Caco-2 (cell line): ENCODE measurements around the gene HOXD8. TPM values are rescaled to one million over a fixed set of nuclear protein-coding genes. Genes with fewer than 3 reads are reported as not detected.

ENCODE experiments used
- BruUV-seq: library from RNA; stranded (reverse); fragments of 400-500 nt; replicated peaks from 2 replicates; lab custom pipeline; 2021; lab: Mats Ljungman, UMichigan
- CTCF ChIA-PET: fragments of 300-600 bp; sonication (Branson Sonifier 250); formaldehyde crosslinking; loops from one replicate; lab custom pipeline; 2022; ENCODE audit warnings: antibody characterized with exemption; lab: Charles Lee
- POLR2A ChIA-PET: fragments of 300-600 bp; sonication (Branson Sonifier 250); formaldehyde crosslinking; loops from one replicate; lab custom pipeline; 2022; ENCODE audit warnings: antibody characterized with exemption; lab: Charles Lee
- DNase-seq, 2 experiments: peaks; one replicate each; pipeline versions ENCODE4 v3.0.0 to v3.0.0-alpha.2; 2020 to 2022
- H3K27me3 ChIP-seq: replicated peaks from 2 replicates; pipeline ENCODE4 v1.6.0; 2011; ENCODE audit warnings: low read length; ENCODE audit not compliant: control insufficient read depth, insufficient read depth
- H3K36me3 ChIP-seq: 2 replicates; pipeline ENCODE4 v1.5.1; 2011; ENCODE audit warnings: low read length; ENCODE audit not compliant: control insufficient read depth, insufficient read depth
- H3K4me1 ChIP-seq: fragments of 250-450 bp; sonication (Bioruptor Pico); 2 replicates; pipeline ENCODE4 v1.5.1; 2020; ENCODE audit warnings: mild to moderate bottlenecking
- H3K4me3 ChIP-seq: 2 replicates; pipeline ENCODE4 v1.5.1; 2011; ENCODE audit warnings: low read depth, mild to moderate bottlenecking, control low read depth, low read length
- H3K9me3 ChIP-seq: fragments of 250-450 bp; sonication (Bioruptor Pico); 2 replicates; pipeline ENCODE4 v1.5.1; 2020; ENCODE audit warnings: mild to moderate bottlenecking, moderate library complexity
- H3K27ac Mint-ChIP-seq: one replicate; pipeline ENCODE4 v1.8.0; 2022; ENCODE audit warnings: mixed read lengths; ENCODE audit not compliant: unreplicated experiment
- H3K27me3 Mint-ChIP-seq: one replicate; pipeline ENCODE4 v1.8.0; 2022; ENCODE audit warnings: mixed read lengths; ENCODE audit not compliant: insufficient read depth, unreplicated experiment
- H3K36me3 Mint-ChIP-seq: one replicate; pipeline ENCODE4 v1.8.0; 2022; ENCODE audit warnings: mild to moderate bottlenecking, mixed read lengths; ENCODE audit not compliant: insufficient read depth, unreplicated experiment
- H3K4me1 Mint-ChIP-seq: one replicate; pipeline ENCODE4 v1.8.0; 2022; ENCODE audit warnings: low read depth, mixed read lengths; ENCODE audit not compliant: unreplicated experiment
- H3K4me3 Mint-ChIP-seq: one replicate; pipeline ENCODE4 v1.8.0; 2022; ENCODE audit warnings: mild to moderate bottlenecking, moderate library complexity, mixed read lengths; ENCODE audit not compliant: unreplicated experiment
- H3K9me3 Mint-ChIP-seq: one replicate; pipeline ENCODE4 v1.8.0; 2022; ENCODE audit warnings: mixed read lengths; ENCODE audit not compliant: unreplicated experiment
- intact Hi-C: fragments of 100-400 bp; cut with micrococcal nuclease; formaldehyde crosslinking; loops from one replicate; pipeline ENCODE4 v1.10.0; 2022; ENCODE audit not compliant: unreplicated experiment
- total RNA-seq: library from RNA; stranded (reverse); gene quantifications from 2 replicates; pipeline ENCODE4 v1.2.3, GENCODE V29; 2022
- TF ChIP-seq, protein P1 (sequence below), 2 experiments: fragments of 200-600 bp in 1 of 2; IDR thresholded peaks; 1 replicate in 1 of 2; 2 replicates in 1 of 2; pipeline versions ENCODE4 v1.5.1 to v1.8.0; 2011 to 2022; ENCODE audit warnings: antibody characterized with exemption in 1 of 2, control low read depth in 1 of 2, inconsistent platforms in 1 of 2, low read depth in 1 of 2, low read length in 1 of 2, mild to moderate bottlenecking in 1 of 2, moderate library complexity in 1 of 2; ENCODE audit not compliant: insufficient read depth in 1 of 2, severe bottlenecking in 1 of 2, unreplicated experiment in 1 of 2

The HOXD8 gene
- total RNA-seq, 1 experiment from 2014 or later, result not detected

DNA sequence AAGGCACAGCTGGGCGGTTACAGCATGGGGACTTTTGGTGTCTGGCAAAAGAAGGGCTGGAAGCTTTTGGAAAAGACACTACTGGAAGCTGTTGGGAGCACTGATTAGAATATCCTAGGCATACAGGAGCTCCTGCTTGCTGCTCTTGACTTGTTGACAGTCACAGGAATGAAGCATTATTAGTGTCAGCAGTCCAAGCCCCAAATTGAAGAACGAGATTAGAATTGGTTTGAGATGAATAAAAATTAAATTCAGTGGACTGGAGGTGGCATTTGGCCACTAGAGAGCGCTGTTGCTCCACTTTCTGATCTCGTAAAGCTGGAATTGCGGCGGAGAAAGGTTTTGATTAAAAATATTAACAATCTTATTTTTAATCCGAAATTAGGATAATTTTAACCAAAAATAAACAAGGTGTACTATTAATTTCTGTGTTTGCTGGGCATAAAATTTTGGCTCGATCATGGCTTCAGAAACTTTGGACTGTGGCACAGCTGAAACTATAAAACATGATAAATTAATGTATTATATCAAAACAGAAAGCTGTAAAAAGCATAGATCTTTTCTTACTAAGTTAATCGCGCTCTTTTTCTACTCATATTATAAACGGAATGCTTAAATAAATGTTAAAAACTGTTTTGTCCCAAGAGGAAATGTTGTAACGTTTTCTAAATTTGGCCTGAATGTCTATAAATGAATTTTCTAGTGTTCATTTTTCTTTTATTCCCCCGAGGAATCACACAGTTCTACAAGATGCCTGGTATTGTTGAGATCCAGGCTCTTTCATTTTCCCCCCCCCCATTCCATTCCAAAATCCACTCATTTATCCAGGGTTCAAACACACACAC, 2.4 kb upstream of the HOXD8 start:
- no TSS peak for BruUV-seq
- intact Hi-C loops, result loop anchor here (1.0 to 10.0 kb wide), 7 partner anchors 258 to 1020 kb away; no protein-coding TSS in a partner anchor
- H3K4me1 Mint-ChIP-seq, result peaks cover 24% of the 10 kb centered on the region
- Histone ChIP-seq H3K4me3 (no peak overlapping the region), H3K36me3 (no peaks in the 10 kb centered on the region), H3K27me3 (peaks cover 19% of the 10 kb centered on the region), H3K9me3 (no peaks in the 10 kb centered on the region), H3K4me1 (peaks cover 29% of the 10 kb centered on the region)
- H3K9me3 Mint-ChIP-seq, result no peaks in the 10 kb centered on the region
- DNase-seq, result peak in 1 of 2 experiments; percentile 67
- POLR2A ChIA-PET, result no interaction called here
- CTCF ChIA-PET, result interaction anchor here (0.7 to 4.0 kb wide), 9 partner anchors 192 to 958 kb away, joined by 3 to 64 read pairs (median 4); no protein-coding TSS in a partner anchor
- no peak overlapping the region for H3K27ac Mint-ChIP-seq
- peaks cover 63% of the 10 kb centered on the region for H3K27me3 Mint-ChIP-seq
- H3K36me3 Mint-ChIP-seq, result no peaks in the 10 kb centered on the region
- TF ChIP-seq, protein P1, sequence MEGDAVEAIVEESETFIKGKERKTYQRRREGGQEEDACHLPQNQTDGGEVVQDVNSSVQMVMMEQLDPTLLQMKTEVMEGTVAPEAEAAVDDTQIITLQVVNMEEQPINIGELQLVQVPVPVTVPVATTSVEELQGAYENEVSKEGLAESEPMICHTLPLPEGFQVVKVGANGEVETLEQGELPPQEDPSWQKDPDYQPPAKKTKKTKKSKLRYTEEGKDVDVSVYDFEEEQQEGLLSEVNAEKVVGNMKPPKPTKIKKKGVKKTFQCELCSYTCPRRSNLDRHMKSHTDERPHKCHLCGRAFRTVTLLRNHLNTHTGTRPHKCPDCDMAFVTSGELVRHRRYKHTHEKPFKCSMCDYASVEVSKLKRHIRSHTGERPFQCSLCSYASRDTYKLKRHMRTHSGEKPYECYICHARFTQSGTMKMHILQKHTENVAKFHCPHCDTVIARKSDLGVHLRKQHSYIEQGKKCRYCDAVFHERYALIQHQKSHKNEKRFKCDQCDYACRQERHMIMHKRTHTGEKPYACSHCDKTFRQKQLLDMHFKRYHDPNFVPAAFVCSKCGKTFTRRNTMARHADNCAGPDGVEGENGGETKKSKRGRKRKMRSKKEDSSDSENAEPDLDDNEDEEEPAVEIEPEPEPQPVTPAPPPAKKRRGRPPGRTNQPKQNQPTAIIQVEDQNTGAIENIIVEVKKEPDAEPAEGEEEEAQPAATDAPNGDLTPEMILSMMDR (IDR thresholded peaks at IDR 0.05; ENCODE audit: insufficient read depth in 1 of 2, low read depth in 1 of 2, low read length in 1 of 2, severe bottlenecking in 1 of 2, unreplicated experiment in 1 of 2), result peak; percentile 72 to 82
- no peak overlapping the region for H3K4me3 Mint-ChIP-seq

DNA sequence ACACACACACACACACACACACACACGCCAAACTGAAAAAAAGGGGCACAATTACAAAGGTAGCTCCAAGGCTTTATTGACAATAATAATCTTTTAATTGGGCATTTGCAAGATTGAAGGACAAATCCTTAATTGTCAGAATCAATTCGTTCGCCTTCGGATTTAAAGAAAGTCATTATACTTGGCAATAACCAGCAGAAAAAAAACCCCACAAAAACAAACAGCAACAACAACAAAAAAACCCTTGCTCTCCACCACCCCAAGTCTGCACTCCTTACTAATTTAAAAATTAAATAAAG, 1.8 kb upstream of the HOXD8 start:
- BruUV-seq, result no TSS peak
- TF ChIP-seq, protein P1 (IDR thresholded peaks at IDR 0.05; ENCODE audit: insufficient read depth in 1 of 2, low read depth in 1 of 2, low read length in 1 of 2, severe bottlenecking in 1 of 2, unreplicated experiment in 1 of 2), result no peak
- ChIA-PET POLR2A (no interaction called here), CTCF (interaction anchor here (0.6 to 4.0 kb wide), 2 partner anchors 20 to 328 kb away, joined by 4 to 64 read pairs; no protein-coding TSS in a partner anchor)
- DNase-seq, result no peak
- Mint-ChIP-seq H3K27ac (no peak overlapping the region), H3K4me1 (peaks cover 29% of the 10 kb centered on the region), H3K36me3 (no peaks in the 10 kb centered on the region), H3K27me3 (peaks cover 65% of the 10 kb centered on the region), H3K4me3 (peak overlapping the region; percentile 66), H3K9me3 (no peaks in the 10 kb centered on the region)
- Histone ChIP-seq H3K4me1 (peaks cover 33% of the 10 kb centered on the region), H3K36me3 (no peaks in the 10 kb centered on the region), H3K4me3 (no peak overlapping the region), H3K9me3 (no peaks in the 10 kb centered on the region), H3K27me3 (peaks cover 20% of the 10 kb centered on the region)
- intact Hi-C loops, result loop anchor here (1.0 to 10.0 kb wide), 7 partner anchors 257 to 1019 kb away; no protein-coding TSS in a partner anchor

DNA sequence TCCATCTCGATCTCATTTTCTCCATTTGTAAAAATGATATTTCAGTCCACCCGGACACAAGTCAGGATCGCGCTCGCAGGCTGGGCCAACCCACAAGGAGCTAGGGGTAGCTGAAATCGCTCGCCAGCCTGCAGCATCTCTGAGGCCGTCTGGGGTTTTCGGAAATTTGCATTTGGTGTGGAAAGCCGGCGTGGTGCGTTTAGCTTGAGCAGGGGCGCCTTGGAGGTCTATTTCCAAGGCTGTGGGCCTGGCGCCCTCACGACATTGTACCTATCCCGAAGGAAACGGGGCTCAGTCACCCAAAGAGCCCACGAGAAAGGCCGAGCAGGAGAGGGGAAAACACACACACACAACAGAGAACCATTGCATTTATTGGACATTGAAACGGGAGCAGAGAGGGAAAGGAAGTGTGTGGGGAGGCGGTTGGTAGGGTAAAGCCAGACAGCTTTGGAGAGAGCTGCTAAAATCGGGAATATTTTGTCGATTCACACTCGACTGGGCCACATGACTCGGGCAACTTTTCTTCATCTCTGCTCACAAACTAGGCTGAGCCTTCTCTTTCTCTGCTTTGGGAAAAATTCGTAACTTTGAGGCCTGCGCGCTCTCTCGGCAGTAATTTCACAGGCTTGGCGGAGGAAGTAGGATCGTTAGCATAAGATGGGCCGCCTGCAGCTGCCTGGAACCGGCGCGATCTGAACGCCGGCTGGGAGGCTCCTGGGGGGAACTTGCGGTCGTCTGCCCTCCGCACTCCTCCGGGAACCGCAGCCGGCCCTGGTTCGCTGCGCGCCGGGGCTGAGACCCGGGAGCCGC, 1.1 kb upstream of the HOXD8 start:
- TF ChIP-seq, protein P1 (IDR thresholded peaks at IDR 0.05; ENCODE audit: insufficient read depth in 1 of 2, low read depth in 1 of 2, low read length in 1 of 2, severe bottlenecking in 1 of 2, unreplicated experiment in 1 of 2), result no peak
- Mint-ChIP-seq H3K36me3 (no peaks in the 10 kb centered on the region), H3K9me3 (no peaks in the 10 kb centered on the region), H3K27ac (no peak overlapping the region), H3K27me3 (peaks cover 67% of the 10 kb centered on the region), H3K4me1 (peaks cover 29% of the 10 kb centered on the region), H3K4me3 (peak overlapping the region; percentile 66)
- peaks cover 26% of the 10 kb centered on the region for H3K4me1 ChIP-seq
- H3K9me3 ChIP-seq, result no peaks in the 10 kb centered on the region
- BruUV-seq, result no TSS peak
- CTCF ChIA-PET, result interaction anchor here (0.6 to 4.0 kb wide), 3 partner anchors 21 to 426 kb away, joined by 4 to 64 read pairs (median 5); no protein-coding TSS in a partner anchor
- POLR2A ChIA-PET, result no interaction called here
- intact Hi-C loops, result loop anchor here (10.0 kb wide), 2 partner anchors 256 to 686 kb away; no protein-coding TSS in a partner anchor
- H3K27me3 ChIP-seq, result peaks cover 19% of the 10 kb centered on the region
- no peak overlapping the region; the same call in 1 of the 2 replicates for H3K4me3 ChIP-seq
- DNase-seq, result peak in 1 of 2 experiments; percentile 26
- H3K36me3 ChIP-seq, result no peaks in the 10 kb centered on the region
